GM21381 (cell line): ENCODE data around the gene TBL1X.

Experiments
- ATAC-seq: cut with Tn5 transposase; IDR thresholded peaks from one replicate; pipeline ENCODE4 v1.9.1; 2021; ENCODE audit warnings: mild to moderate bottlenecking, moderate library complexity; ENCODE audit not compliant: unreplicated experiment

TBL1X gene

GRCh38 chrX:9577555-9577954, 112.7 kb downstream of the TBL1X start:
- no peak for ATAC-seq

DNA sequence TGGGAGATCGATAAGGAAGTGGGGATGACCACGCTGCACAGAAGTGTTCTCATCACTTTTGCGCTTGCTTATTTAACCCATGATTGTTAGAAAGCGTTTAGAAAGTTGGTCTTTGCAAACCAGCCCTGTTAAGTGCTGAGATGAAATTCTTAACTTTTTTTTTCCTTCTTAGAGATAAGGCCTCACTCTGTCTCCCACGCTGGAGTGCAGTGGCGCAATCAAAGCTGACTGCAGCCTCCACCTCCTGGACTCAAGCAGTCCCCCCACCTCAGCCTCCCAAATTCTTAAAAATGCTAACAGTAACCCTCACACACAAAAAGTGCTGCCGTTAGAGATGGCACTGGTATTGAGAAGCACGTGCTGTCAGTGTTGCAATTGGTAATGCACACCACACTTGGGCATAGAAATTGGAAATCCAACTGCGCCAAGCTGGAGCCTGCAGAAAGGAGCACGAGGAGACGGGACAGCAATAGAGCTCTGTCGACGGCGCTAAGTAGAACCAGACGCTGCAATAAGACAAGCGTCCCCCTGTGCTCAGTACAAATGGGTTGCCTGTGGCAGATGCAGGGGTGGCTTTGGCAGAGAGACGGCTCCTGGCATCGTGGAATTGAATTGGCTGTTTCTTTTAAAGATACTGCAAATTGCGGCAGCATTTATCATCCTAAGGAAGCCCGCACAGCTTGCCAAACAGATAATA, 113.4 kb downstream of the TBL1X start:
- no peak for ATAC-seq

DNA sequence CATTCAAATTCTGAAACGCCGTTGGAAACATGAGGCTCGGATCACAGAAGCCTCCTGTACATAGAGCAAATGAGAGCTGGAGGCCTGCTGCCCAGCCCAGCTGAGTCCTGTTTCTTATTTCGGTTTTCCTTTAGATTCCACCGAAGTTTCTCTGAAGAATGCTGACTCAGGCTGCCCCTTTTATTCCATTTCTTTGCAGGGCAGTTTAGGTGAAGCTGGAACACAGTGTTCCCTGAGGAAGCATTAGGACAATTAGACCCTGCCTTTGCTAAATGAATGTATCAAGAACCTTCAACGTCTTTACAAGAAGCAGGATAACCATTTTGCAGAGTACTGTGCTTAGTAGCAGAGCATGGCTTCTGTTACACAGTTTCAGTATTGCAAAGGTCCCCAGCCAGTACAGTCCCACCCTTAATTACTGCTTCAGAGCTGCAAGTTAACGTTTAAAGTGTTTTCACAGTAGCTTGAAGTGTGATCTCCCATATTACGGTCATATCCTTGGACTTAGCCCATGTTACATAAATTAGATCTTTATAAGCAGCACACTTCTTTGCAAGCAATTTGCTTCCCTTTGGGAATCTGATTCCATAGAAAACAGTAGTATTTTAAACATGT, 117.0 kb downstream of the TBL1X start:
- ATAC-seq, result no peak

GRCh38 chrX:9582956-9583355, 118.1 kb downstream of the TBL1X start:
- ATAC-seq, result no peak

DNA sequence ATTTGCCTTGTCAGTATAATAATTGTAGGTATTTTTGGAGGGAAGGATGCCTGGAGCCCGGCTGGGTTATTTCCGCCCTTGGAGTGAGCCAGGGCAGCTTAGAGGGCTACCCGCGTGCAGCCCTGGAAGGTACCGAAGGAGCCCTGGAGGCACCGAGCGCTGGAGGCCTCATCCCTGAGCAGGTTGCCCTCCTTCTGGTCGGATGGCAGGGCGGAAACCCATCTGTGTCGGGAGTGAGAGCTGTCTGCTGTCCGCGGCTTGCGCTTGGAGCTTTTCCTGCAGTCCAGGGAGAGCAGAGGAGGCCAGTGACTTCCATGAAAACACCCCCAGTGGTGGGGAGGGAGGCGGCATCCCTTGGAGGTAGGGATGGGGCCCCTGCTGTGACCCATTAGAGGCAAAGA, 122.1 kb downstream of the TBL1X start:
- no peak for ATAC-seq

GRCh38 chrX:9587642-9588041, 122.8 kb downstream of the TBL1X start:
- ATAC-seq, result no peak

- no peak for ATAC-seq
These were observed 126.6 kb downstream of the TBL1X start for GRCh38 chrX:9591496-9591895.

- ATAC-seq, result no peak
These were observed 128.9 kb downstream of the TBL1X start for GRCh38 chrX:9593756-9594155.

DNA sequence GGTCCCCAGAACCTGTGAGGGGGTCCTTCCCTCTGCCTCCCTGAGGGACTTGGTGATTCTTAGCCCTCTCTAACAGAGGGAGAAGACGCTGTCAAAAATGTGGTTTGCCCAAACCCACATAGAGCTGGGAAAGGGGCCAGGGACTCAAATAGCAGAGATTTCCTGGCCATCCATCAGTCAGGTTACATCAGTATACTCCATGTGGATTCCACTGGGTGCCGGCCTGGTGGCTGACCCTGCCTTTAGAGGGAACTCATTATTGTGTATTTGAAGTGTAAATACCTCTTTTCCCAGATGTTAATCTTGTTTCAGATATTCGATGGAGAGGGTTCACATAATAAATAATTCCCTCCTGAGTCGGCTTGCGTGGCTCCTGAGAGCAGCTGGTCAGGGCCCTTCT, 130.3 kb downstream of the TBL1X start:
- ATAC-seq, result no peak

GRCh38 chrX:9596837-9597236, 132.0 kb downstream of the TBL1X start:
- no peak for ATAC-seq

DNA sequence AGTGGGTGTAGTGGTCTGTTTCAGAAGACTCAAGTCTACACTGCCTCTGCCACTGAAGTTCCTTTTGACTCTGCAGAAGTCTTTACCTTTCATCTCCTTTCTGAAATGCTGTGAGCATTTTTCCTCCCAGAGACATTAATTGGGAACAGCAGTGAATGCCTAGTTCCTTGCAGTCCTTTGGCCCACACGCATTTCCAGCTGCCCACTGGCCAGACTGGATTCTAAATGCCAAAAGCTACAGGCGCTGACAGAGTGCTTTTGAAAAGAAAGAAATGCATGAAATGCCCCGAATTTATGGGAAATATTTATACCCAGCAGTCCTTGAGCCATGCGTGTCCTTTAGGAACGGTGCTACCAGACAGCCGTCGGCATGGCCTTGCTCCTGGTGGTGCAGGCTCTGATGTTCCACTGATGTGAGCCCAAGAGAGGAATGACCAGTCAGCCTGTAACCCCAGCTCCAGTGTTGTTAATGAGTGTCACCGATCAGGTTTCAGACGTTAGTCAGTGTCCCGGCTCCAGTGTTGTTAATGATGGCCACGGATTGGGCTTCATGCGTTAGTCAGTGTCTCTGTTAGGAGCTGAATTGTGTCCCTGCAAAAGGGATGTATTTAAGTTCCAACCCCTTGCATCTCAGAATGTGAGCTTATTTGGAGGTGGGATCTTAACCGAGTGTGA, 132.6 kb downstream of the TBL1X start:
- no peak for ATAC-seq

DNA sequence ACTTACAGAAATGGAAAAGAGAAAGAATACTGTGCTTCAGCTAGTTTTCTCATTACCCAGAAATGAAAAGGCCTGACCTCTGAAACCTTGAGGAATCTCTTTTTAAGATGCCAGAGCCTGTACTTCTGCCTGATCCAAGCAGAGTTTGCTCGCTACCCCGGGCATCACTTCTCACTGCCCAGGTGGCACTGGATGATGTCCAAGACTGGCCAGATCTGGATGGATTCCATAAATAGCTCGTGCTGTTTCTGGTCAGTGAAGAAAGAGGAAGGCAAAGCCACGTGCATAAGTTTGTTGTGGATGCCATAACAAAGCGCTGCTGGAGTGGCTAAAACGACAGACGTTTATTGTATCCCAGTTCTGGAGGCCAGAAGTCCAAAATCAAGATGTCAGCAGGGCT, 133.5 kb downstream of the TBL1X start:
- no peak for ATAC-seq

DNA sequence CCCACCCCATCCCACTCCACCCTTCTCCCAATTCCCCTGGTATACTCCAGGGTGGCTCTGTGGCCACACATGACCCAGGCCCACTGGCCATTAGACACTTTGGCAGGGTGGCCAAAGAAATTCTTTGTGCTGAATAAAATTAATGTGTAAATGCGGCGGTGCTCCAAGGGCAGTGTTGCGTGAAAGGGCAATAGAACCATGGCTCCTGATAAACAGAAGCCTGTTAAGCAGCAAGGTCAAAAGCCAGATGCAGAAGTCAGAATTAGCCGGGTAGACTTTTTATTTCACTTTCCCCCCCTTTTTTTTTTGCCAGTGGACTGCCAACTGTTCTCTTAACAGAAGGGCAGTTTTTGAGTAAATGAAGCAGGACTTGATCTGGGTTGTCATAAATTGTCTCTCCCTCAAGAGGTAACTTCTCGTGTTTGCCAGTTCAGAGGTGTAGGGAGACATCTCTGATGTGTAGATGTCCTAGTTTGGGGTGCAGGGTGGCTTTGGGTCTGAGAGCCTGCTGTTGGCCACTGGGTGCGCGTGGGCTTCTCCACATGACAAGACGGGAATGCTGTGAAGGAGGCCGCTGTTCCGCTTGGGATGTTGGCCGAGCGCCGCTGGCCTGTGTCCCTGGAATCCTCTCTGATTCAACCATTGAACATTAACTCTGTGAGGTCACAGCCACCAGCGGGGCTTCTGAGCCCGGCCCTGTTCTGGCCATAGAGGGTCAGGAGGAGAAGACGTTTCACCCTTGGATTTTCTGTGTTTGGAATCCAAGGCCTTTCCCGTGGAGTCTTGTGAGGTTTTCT, 139.5 kb downstream of the TBL1X start:
- no peak for ATAC-seq

- no peak for ATAC-seq
These were observed 140.0 kb downstream of the TBL1X start for GRCh38 chrX:9604908-9605306.

GRCh38 chrX:9605484-9605883, 140.6 kb downstream of the TBL1X start:
- ATAC-seq, result no peak

- no peak for ATAC-seq
These were observed 142.1 kb downstream of the TBL1X start for GRCh38 chrX:9606971-9607370.

DNA sequence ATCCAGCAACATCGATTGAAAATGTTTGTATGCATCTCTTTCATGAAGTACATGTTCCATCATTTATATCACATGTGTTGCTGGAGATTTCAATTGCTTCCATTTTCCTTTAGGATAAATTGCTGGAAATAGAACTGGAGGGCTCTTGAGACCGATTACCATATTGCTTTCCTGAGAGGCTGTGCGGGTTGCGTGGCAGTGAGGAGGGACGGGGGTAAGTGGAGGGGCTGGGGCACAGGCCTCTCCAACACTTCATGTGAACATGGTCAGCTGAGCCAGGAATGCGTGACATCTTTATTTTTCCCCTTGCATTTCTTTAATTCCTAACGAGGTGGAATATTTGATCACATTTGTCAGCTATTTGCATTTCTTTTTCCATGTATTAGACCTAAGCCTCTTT, 144.6 kb downstream of the TBL1X start:
- ATAC-seq, result no peak

DNA sequence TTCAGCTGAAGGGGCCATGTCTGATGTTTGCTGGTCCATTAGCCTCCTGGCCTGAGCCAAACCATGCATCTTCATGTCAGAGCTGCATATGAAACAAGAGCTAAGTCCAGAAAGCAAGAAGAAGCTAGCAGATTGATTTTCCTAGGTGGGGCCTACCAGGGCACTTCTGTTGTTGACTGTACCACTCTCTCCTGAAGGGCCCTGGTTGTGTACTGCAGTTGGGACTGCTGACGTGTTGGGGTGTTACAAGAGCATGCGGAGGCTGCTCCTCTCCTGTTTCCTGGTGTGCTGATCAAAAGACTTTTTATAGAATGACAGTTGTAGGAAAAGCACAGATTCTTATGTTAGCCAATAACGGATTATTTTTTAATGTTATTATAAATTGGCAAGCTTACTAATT, 145.1 kb downstream of the TBL1X start:
- no peak for ATAC-seq

- no peak for ATAC-seq
These were observed 146.0 kb downstream of the TBL1X start for GRCh38 chrX:9610771-9611392.

DNA sequence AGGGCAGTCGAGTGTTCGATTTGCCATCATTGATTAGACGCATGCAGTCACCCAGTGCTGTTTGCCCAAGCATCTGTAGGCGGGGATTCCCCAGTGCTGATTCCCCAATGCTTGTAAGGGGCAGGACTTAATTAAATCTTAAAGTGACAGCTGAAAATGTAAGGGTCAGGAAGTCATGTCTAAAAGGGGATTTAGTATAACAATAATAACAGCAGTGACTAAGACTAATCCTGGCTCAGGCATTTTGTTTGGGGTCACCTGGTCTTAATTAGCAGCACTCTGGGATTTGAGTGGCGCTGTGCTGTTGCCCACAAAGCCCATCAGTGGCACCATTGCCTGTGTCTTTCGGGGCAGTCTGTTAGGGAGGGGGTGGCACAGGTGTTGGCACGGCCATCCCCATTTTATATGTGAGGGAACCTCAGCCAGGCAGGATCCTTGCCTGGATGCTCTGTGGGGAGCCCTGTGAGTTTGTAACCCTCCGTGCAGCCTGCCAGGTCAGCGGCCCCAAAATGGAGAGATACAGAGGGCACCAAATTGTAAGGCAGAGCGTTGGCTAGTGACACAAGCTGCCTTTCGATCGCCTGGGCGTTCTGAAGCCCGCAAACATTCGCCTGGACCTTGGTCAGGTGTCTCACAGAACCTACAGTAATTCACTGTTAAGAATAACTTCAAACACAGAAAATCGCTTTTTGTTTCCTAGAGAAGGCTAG, 146.7 kb downstream of the TBL1X start:
- ATAC-seq, result no peak

DNA sequence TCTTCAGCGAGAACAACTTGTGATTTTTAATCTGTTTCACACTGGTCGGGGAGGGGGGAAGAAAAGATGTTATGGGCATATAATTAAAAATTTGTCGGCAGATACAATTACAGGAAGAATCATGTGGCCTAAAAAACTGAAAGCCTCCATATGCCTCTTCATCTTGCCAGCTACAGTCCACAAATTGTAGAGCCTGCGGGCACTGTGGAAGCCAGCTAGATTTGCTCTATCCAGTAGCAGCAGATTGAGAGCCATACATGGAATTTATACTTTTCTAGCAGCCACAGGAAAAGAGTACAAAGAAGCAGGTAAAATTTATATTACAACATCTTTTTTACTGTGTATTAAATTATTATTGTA, 147.3 kb downstream of the TBL1X start:
- no peak for ATAC-seq
